Fibroblast of gingiva (primary cell): Measurements from ENCODE around the gene ACOX3.

ENCODE experiments used
- DNase-seq: peaks from one replicate; pipeline ENCODE4 v3.0.0-alpha.2; 2011; ENCODE audit warnings: low read depth

Gene ACOX3

DNA sequence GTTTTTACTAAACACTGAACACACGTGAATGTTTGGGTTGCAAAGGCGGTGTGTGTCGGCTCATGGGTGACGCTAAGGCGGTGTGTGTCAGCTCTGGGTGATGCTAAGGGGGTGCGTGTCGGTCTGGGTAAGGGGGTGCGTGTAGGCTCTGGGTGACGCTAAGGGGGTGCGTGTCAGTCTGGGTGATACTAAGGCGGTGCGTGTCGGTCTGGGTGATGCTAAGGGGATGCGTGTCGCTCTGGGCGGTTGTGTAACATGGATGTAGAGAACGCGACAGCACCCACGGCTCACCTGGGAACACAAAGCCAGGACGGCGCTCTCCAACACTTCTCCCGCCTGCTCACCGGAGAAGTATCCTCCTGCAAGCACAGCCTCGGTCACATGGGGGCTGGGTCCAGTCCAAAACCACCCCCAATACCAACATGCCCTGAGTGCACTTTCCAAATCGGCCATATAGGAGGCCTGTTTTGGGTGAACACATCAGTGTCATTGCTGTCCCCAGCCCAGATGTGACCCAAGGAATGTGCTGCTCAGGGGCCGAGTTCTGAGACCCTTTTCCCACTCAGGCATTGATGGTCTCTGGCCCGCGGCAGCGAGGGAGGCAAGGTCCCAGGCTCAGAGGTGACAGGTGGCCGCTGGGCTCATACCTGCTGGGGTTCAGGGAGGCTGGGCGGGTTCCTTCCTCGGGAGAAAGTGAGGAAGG, 67.1 kb downstream of the ACOX3 start:
- DNase-seq, result no peak

DNA sequence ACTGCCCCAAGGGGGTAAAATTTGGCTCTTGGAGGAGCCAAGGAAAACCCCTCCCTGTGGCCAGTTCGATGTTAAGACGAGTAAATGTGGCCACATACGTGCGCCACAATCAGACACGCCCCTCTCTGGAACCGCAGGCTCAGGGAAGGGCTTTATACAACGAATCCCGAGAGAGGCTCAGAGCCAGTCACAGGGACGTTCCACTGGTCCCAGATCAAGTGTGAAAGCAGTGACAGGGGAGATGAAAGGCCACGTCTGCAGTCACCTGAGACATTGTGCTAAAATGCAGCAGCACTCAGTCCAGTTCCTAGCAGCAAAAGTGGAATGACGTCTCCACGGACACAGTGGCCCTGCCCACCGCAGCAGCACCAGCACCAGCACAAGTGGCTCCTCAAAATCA, 68.0 kb downstream of the ACOX3 start:
- no peak for DNase-seq

DNA sequence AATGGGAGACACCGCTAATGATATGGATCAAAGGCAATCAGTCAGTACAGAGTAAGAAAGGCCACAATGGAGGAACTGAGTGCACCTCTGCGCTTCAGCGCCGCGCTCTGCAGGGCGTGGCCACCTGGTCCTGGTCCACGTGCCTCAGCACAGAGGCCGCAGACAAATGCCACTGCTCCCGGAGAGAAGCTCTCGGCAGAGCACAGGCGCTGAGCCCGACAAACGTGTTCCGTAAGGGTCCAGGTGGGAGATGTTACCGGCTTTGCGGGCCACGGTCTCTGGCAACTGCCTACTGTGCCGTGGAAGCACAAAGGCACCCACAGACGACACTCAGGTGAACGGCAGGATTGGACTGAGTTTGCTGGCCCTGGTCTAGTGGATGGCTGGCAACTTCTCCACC, 68.9 kb downstream of the ACOX3 start:
- DNase-seq, result no peak

DNA sequence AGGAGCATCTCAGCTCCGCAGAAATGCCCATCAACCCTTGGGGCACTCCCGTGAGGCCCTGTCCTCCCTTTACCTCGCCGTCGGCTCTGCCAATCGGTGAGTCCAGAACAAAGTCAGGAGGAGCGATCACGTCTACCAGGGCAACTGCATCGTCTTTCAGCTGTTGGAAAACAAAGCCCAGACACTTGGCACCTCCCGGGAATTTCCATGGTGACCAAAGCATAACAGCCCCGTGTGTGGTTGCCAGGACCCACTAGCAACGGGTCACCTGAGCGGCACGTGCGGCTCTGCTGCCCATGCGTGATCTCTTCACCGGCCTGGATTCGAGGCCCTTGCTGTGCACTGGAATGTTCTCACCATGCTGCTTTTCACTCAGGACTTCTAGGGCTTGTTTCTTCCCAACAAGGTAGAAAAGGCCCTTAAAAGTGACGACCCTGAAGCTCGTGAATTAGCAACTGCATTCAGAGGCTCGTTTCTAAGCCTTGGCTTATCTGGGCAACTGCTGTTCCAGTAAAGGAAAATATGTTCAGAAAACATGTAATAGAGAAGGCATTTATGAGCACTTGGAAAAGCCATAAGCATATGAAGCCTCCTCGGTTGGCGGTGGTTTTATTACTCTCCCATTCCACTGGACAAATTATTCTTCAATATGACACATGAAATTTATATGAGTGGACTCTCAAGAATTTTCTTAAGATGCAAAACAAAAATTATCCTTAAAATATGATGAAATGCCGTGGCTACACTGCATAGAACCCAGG, 69.5 kb downstream of the ACOX3 start:
- no peak for DNase-seq

DNA sequence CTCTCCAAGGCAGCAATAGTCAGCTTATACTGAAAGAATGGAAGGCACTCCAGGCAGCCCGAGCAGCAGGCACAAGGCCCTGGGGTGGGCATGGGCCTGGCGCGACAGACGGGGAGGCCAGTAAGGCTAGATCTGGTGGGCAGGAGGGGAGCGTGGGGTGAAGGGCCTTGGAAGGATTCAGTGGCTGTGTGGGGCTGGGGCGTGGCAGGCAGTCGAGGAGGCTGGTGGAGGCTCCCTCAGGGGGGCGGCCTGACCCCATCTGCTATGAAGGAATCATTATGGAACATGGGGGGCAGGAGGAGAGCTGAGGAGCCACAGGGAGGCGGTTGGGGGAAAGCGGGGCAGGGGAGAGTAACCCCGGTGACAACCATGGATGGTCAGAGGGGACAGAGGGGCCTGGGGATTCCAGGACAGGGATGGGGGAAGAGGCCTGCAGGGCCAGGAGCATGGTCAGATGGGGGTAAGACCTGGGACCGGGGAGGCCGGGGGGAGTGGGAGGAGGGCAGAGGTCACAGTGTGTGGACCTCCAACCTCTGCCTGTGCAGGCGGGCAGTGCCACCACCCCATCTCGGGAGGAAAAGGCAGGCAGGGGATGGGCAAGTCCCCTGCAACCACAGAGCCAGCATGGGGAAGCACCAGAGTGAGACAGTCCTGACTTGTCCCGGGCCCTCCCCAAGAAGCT, 70.3 kb downstream of the ACOX3 start:
- DNase-seq, result no peak

DNA sequence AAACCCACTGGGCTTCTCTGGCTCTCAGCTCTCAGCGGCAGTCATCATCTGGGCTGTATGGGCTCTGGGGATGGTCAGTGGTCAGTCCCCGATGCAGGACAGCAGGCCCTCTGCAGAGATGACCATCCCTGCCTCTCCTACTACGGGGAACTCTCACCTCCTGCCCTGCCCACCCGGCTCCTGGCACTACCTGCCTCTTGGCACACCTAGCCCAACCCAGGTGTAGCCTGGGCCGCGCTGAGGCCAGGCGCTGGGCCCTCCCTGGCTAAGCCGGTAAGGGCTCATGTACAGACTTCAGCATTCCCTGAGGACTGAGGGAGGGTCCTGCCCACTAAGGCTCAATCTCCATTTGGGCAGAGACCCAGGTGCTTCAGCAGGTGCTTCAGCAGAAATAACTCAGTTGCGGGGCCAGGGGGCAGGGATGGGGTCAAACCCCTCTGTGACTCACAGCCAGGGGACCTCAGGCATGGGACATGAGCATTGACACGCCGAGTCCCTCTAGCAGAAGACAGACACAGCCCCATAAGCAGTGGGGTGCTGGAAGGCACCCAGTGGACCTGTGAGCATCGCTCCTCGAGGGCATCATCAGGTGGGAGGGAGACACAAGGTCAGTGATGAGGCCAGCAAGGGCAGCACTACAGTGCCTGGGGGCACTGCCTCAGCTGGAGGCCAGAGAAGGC, 71.0 kb downstream of the ACOX3 start:
- DNase-seq, result no peak

DNA sequence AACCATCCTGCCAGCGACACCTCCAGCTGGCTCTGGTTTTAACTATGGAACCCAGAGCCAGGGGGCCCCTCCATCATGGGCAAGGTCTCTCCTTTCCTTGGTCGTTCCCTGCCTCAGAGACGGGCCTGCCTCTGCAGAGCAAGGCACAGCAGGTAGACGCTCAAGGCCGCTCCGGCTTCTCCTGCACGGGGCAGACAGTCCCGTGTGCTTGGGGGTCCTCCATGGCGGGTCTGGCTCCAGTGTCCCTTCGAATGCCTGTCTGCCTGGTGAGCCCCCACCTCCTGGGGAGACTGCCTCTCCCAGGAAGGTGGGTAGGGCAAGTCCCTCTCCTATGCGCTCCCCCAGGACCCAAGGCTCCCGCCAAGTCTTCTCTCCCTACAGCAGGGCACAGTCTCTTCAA, 71.5 kb downstream of the ACOX3 start:
- DNase-seq, result no peak

DNA sequence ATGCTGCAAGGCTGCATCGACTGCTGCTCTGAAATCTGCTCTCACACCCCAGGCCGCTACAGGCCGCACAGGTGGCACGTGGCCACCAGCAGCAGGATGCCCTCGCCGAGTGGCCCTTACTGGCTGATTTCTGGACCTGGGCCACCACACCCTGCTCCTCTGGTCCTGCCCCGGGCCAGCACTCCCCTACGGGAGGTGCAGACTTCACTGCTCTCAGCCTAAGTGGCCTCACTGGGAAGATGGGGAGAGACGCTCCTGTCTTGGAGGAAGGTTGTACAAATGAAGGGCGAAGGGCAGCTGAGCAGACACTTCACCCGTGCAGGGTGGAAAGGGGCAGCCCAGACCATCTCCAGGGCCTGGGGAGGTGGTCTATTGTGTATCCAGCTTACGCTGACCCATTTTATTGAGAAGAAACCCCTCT, 72.5 kb downstream of the ACOX3 start:
- no peak for DNase-seq

DNA sequence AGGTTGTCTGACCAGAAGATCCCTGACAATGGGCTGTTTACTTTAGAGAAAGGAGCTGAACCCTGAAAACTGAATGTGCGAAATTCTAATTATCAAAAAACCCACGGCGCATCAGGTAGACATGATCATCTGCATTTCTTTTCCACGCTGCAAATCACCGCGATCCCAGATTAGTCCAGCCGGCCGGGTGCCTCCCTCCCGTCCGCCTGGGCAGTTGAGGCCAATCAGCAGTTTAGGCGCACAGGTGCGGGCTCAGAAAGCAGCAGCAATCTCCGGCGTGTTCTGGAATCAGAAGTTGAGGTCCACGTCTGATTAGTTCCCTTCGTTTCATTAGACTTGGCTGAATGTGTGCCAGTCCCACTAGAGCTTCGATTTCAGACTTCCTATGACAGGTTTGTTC, 73.9 kb downstream of the ACOX3 start:
- no peak for DNase-seq

DNA sequence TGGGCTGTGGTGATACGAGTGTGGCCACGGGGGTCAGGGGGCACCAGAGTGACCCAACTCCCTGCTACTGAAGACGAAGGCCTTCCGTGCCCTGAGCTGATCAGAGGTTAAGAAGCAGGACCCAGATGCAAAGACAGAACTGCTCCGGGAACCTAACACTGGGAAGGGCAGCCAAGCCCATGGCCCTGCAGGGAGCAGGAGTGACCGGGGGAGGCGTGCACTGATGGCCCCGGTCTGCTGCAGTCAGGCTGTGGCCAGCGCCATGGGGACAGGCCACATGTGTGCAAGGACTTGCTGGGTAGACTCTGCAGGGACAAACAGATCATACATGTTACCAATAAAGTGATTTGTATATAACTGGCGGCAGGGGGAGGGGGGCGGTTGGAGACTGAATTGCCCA, 74.6 kb downstream of the ACOX3 start:
- no peak for DNase-seq

DNA sequence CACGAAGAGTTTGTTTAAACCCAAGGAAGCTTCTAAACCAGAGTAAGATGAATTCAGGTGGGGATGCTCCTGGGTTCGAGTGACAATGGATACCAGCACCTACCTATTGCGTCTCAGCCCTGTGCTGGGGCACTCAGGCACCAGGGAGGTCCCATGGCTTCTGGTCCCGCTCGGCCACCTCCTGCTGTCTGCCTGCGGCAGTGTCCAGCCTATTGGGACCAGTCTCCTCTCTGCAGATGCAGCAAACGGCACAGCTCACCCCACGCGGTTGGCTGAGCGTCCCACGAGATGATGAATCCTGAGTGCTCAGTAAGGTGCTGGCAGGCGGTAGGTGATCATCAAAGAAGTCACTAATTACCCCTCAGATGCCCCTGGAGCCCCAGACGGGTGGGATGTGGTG, 75.2 kb downstream of the ACOX3 start:
- no peak for DNase-seq

DNA sequence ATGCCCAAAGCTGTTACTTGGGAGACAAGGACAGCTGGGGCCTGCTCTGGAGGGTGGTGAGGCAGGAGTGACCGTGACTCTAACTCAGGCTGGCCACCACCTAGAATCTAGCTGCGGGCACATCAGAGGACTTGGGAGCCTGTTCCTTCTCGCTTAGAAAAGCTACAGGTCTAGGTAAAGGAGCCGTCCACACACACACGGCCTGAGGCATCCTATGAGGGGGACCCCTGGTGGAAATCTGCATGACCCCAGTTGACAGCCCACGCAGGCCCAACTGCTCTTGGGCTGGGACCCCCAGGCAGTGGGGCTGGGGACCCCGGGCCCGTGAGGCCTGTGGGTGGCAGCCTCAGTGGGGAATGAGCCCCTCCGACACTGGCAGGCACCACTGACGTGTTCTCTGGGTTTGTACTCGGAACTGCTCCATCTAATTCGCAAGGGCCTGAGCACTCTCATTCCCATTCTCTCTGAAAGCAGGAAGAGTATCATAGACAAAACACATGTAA, 75.6 kb downstream of the ACOX3 start:
- no peak for DNase-seq

DNA sequence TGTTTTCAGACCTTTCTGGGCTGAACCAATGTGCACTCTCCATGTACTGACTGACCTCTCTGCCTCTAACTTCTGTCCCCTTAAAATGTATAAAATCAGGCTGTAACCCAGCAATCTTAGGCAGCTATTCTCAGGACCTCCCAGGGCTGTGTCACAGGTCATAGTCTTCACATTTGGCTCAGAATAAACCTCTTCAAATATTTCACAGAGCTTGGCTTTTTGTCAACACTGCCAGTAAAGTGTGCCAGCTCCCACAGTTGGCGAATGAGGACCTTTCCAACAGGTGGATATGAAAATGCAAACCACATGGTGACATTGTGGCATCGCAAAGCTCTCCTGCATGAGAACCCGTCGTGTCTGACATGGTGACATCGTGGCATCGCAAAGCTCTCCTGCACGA, 76.4 kb downstream of the ACOX3 start:
- DNase-seq, result no peak

DNA sequence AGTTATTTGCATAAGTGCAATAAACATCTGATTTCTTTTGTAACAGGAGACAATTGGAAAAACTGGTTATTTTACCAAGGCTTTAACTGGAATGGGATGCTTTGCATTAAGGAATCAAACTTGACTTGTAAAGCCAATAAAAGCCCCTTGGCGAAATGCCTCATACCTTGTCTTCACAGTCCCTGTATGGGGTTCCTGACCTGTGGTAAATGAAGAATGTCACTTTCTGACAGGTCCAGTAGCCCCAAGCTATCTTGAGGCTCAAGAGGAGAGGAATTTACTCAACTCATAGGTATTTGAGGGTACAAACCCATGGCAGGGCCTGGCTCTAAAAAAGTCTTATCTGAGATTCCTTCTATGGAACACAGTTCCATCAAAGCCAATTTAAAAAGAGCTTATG, 78.0 kb downstream of the ACOX3 start:
- no peak for DNase-seq

DNA sequence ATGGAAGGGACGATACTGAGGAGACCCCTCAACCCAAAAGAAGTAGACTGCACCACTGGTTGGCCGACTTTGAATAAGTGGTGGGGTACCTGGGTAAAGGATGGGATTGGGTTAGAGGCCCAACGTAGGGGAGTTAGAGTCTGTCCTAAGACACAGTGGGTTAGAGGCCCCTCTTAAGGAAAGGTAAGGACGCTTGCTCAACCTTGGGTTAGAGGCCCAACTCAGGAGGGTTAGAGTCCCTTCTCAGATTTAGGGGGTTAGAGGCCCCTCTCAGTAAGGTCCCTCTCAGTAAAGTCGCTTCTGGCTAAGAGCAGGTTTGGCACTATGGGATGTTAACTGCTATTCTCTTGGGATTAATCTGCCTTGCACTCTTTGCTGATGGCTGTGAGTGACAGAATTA, 81.3 kb downstream of the ACOX3 start:
- no peak for DNase-seq

DNA sequence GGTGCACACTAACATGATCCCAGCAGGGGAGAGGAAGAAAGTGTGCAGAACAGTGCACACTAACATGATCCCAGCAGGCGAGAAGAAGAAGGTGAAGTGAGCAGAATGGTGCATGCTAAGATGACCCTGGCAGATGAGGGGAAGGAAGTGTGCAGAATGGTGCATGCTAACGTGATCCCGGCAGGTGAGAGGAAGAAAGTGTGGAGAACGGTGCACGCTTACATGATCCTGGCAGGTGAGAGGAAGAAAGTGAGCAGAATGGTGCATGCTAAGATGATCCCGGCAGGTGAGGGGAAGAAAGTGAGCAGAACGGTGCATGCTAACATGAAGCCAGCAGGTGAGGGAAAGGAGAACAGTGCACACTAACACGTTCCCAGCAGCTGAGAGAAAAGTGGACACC, 83.7 kb downstream of the ACOX3 start:
- no peak for DNase-seq

DNA sequence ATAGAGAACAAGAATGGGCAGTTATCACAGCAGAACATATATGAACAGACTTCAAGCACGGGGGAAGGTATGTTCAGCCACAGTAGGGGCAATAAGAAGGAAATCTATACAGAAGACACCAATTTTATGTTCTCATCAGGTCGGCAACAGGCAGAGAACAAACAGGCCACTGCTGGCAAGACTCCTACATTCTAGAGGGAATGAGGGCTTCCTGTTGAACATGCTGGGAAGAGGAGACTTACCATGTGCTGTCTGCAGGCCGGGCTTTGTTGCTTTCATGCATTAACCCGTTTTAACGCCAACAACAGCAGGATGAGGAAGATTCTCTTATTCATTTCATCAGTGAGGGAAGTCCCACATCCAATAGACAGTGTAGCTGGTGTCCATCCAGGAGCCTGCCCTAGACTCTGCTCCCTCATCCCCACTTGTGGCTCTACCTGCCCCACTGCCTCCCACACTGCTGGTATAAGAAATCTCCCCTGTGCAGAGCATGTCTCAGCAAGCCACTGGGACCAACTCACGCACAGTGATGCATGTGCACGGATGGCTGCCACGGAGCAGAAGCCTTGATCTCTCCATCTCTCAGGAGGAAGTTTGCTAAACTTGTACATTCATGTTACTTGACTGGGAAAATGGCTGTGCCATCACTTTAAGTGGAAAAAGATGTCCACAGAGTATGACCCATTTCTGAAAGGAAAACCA, 84.5 kb downstream of the ACOX3 start:
- DNase-seq, result no peak

DNA sequence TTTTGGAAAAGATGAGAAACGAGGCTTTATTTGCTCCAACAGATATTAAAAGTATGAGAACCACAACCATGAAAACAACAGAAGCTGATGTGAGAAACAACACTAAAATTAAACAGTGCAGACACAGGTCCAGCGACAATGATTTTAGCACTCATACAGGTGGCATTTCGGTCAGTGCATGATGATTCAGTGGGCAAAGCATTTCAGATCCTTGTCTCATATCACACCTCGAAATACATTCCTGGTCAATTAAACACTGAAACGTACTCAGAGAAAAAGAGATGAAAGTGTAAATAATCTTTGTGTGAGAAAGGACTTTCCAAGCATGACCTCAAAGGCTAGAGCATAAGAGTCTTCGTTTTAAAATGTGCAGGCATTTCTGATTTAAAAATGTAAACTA, 85.2 kb downstream of the ACOX3 start:
- no peak for DNase-seq

DNA sequence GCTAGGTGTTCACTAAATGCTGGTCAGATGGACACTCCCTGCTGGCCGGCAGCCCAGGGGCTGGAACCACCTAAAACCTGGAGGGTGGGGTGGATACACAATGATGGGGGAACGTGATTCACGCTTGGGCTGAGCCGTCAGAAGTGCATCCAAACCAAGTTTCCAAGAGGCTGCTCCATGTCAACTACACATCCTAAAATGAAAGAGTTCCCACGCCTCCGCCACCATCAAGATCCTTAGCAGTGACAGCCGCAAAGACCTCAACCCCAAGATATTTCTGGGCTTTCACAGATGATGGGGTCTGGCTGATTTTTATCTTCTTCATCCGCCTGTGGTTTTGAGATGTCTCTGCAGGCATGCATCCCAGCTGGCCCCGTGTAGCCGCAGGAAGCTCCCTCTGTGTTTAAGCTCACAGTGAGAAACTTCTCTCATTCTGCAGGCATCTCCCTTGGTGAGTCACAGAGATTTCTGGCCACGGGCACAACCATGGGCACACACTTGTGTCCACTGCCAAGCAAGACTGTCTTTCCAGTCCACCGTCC, 86.5 kb downstream of the ACOX3 start:
- DNase-seq, result no peak

DNA sequence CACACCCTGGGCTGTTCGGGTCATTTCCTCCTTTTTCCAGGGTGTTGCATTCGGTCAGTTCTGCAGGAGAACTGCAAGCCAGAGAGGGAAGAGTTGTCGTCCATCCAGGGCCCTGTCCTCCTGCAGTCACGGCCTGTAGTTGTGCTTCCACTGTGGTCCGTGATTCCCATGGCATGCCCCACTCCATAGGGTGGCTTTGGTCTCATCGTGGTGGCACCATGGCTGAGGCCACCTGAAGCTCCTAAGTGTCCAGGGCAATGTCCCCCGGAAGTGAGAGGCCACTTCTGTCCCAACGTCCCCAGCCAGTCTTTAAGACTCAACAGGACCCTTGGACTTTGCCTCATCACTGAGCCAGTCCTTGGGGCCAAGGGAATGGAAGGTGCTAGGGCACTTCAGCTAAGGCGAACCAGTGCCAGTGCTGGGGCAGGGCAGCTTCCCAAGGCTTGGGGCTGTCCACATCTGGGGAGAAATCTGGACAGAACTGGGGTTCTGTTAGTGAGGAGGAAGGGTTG, 87.3 kb downstream of the ACOX3 start:
- DNase-seq, result no peak

DNA sequence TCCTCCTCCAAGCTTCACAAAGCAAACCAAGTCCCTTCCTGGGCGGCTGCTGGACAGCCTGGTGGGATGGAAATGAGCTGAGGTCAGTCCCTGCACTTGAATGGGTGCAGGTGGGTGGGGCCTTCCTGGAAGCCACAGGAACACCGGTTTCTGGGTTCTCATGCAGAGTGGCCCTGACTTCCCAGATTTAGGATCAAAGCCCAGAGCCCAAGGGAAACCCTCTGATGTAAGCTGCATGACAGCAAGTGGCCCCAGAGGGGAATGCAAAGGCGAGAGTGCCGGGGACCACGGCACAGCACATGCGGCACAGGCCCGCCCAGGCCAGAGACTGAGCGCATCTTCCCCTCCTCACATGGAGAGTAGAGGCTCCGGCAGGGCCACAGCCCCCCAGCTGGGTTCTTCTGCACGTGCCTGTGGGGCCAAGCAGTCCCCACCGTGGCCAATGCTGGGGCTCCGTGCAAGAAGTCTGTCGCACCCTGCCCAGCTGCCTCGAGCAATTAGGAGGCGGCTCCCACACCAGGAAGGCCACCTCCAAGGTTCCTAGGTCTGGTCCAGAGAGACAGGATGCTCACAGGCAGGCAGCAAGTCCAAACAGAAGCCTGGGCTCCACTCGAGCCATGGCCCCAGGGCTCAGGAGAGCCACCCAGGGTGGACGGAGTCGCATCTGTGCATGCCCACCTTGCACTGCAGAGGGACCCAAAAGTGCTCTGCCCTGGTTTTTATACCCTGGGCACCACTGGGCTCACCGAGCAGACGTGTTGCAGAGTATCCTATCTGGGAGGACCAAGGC, 88.0 kb downstream of the ACOX3 start:
- DNase-seq, result no peak
